ENCODE data around the gene PLA2G4D. TPM values are rescaled to one million over a fixed set of nuclear protein-coding genes. Genes with fewer than 3 reads are reported as not detected.

The PLA2G4D gene
- total and polyA plus RNA-seq, 4 donors, result 0.12 to 0.31 (median 0.15) TPM; not detected in 1

DNA sequence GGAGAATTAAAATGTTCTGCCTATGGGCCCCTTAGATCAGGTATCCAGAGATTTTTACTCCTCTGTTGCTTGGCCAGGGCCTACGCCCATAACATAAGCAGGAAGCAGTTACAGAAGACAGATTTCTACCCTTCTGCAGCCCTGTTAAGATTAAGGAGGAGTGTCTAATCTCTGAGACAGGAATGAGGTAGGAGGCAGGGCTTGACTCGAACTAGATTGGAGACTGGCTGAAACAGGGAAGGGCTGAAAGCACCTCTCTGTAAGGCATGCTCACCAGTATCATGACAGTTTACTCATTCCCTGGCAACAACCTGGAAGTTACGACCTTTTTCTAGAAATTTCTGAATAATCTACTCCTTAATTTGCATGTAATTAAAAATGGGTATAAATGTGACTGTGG lies 16.7 kb downstream of the PLA2G4D start:
- WGBS, 2 donors, result 57 to 70% methylated on average over 3 of the region's 3 CpGs
- TF ChIP-seq, protein P1, sequence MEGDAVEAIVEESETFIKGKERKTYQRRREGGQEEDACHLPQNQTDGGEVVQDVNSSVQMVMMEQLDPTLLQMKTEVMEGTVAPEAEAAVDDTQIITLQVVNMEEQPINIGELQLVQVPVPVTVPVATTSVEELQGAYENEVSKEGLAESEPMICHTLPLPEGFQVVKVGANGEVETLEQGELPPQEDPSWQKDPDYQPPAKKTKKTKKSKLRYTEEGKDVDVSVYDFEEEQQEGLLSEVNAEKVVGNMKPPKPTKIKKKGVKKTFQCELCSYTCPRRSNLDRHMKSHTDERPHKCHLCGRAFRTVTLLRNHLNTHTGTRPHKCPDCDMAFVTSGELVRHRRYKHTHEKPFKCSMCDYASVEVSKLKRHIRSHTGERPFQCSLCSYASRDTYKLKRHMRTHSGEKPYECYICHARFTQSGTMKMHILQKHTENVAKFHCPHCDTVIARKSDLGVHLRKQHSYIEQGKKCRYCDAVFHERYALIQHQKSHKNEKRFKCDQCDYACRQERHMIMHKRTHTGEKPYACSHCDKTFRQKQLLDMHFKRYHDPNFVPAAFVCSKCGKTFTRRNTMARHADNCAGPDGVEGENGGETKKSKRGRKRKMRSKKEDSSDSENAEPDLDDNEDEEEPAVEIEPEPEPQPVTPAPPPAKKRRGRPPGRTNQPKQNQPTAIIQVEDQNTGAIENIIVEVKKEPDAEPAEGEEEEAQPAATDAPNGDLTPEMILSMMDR (IDR thresholded peaks at IDR 0.05; ENCODE audit: control extremely low read depth, extremely low read depth), result no peak
- DNase-seq (no peak), ATAC-seq (ENCODE audit: insufficient read depth, low FRiP score) (no peak)
- Histone ChIP-seq H3K4me1 (ENCODE audit: control insufficient read depth in 5 of 5, insufficient read depth in 5 of 5, low read length in 5 of 5) (no peaks in the 10 kb centered on the region), H3K36me3 (ENCODE audit: control insufficient read depth in 4 of 4, insufficient read depth in 4 of 4, low read length in 4 of 4) (no peaks in the 10 kb centered on the region), H3K9ac (ENCODE audit: insufficient read depth in 1 of 2, low read length in 2 of 2) (no peak overlapping the region), H3K9me3 (ENCODE audit: control insufficient read depth in 4 of 4, insufficient read depth in 3 of 4, low read length in 3 of 4) (no peaks in the 10 kb centered on the region), H3K4me3 (no peak overlapping the region), H3K27ac (ENCODE audit: low read depth in 1 of 2, low read length in 1 of 2) (no peak overlapping the region), H3K27me3 (ENCODE audit: control insufficient read depth in 3 of 3, insufficient read depth in 3 of 3, low read length in 2 of 3) (peaks cover 0 to 9% (median 2%) of the 10 kb centered on the region in 3 donors)

DNA sequence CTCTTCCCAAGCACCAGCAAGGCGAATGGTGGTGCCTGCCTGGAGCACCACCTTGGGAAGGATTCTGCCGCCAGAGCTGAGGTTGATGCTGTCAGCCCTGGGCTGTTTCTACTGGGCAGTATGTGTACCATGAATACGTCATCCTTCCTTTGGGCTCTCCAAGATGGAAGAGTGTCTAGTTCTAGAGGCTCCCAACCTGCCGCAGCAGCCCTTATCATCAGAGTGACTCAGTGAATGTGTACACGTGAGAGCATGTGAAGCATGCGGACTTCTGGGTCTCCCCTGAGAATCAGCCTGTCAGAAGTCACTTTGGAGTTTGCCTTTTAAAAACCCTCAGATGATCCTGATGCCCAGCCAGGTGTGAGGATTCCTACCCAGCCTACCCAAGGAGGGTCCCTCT lies 20.9 kb downstream of the PLA2G4D start:
- TF ChIP-seq, protein P1 (IDR thresholded peaks at IDR 0.05; ENCODE audit: control extremely low read depth, extremely low read depth), result no peak
- WGBS, 2 donors, result 94 to 95% methylated on average over 6 of the region's 6 CpGs
- H3K4me1 ChIP-seq (ENCODE audit: control insufficient read depth in 5 of 5, insufficient read depth in 5 of 5, low read length in 5 of 5), result no peaks in the 10 kb centered on the region
- no peak overlapping the region for H3K4me3 ChIP-seq
- no peak for ATAC-seq (ENCODE audit: insufficient read depth, low FRiP score)
- H3K27me3 ChIP-seq (ENCODE audit: control insufficient read depth in 3 of 3, insufficient read depth in 3 of 3, low read length in 2 of 3), result no peaks in the 10 kb centered on the region
- no peak overlapping the region for H3K9ac ChIP-seq (ENCODE audit: insufficient read depth in 1 of 2, low read length in 2 of 2)
- no peaks in the 10 kb centered on the region for H3K36me3 ChIP-seq (ENCODE audit: control insufficient read depth in 4 of 4, insufficient read depth in 4 of 4, low read length in 4 of 4)
- DNase-seq, result no peak
- no peak overlapping the region for H3K27ac ChIP-seq (ENCODE audit: low read depth in 1 of 2, low read length in 1 of 2)
- H3K9me3 ChIP-seq (ENCODE audit: control insufficient read depth in 4 of 4, insufficient read depth in 3 of 4, low read length in 3 of 4), result no peaks in the 10 kb centered on the region

DNA sequence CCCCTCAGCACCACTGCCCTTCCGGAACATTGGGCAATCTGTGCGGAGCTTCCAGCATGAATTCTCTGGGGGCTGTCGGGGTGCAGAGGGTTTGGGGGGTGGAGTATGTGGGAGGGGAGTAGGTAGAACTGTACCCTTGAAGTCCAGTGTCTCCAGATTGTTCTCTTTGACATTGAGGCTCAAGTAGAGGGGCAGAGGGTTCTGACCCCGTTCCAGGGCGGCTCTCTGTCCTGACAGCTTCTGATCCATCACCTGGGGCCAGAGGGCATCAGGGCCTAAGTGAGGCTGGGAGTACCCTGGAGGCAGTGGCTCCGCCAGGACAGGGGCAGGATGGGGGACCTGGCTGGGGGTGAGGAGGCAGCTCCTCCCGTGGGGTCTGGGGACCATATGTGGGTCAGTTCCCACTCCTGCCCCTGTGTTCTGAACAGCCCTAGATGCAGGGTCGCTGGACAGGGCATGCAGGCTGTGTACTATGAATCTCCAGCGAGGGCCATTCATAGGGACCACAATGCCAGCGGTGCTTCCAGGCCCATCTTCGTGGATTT lies 22.1 kb downstream of the PLA2G4D start:
- Histone ChIP-seq H3K9ac (ENCODE audit: insufficient read depth in 1 of 2, low read length in 2 of 2) (no peak overlapping the region), H3K4me3 (no peak overlapping the region), H3K36me3 (ENCODE audit: control insufficient read depth in 4 of 4, insufficient read depth in 4 of 4, low read length in 4 of 4) (no peaks in the 10 kb centered on the region), H3K9me3 (ENCODE audit: control insufficient read depth in 4 of 4, insufficient read depth in 3 of 4, low read length in 3 of 4) (no peaks in the 10 kb centered on the region), H3K27ac (ENCODE audit: low read depth in 1 of 2, low read length in 1 of 2) (no peak overlapping the region), H3K4me1 (ENCODE audit: control insufficient read depth in 5 of 5, insufficient read depth in 5 of 5, low read length in 5 of 5) (no peaks in the 10 kb centered on the region), H3K27me3 (ENCODE audit: control insufficient read depth in 3 of 3, insufficient read depth in 3 of 3, low read length in 2 of 3) (no peaks in the 10 kb centered on the region)
- 80 to 83% methylated on average over 11 of the region's 11 CpGs for WGBS, 2 donors
- no peak for DNase-seq
- TF ChIP-seq, protein P1 (IDR thresholded peaks at IDR 0.05; ENCODE audit: control extremely low read depth, extremely low read depth), result no peak
- no peak for ATAC-seq (ENCODE audit: insufficient read depth, low FRiP score)

DNA sequence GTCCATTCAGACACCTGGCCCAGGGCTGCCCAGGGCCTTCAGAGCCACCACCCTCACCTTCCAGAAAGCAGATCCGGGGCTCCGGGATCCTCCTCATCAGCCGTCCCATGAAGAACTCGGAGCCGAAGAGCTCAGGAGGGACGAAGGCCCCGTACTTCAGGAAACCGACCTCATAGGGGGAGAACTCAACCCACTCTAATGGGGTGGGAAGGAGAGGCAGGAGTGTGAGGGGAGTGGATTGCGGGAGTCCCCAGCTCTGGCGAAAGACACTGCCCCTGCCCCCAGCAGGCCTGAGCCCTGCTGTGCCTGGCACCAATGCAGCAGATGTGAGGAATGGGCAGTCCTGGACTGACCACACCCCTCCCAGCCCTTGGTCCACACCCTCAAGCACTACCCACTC lies 22.6 kb downstream of the PLA2G4D start:
- TF ChIP-seq, protein P1 (IDR thresholded peaks at IDR 0.05; ENCODE audit: control extremely low read depth, extremely low read depth), result no peak
- DNase-seq (no peak), ATAC-seq (ENCODE audit: insufficient read depth, low FRiP score) (no peak)
- Histone ChIP-seq H3K36me3 (ENCODE audit: control insufficient read depth in 4 of 4, insufficient read depth in 4 of 4, low read length in 4 of 4) (no peaks in the 10 kb centered on the region), H3K27me3 (ENCODE audit: control insufficient read depth in 3 of 3, insufficient read depth in 3 of 3, low read length in 2 of 3) (no peaks in the 10 kb centered on the region), H3K4me3 (no peak overlapping the region), H3K9me3 (ENCODE audit: control insufficient read depth in 4 of 4, insufficient read depth in 3 of 4, low read length in 3 of 4) (no peaks in the 10 kb centered on the region), H3K4me1 (ENCODE audit: control insufficient read depth in 5 of 5, insufficient read depth in 5 of 5, low read length in 5 of 5) (no peaks in the 10 kb centered on the region), H3K27ac (ENCODE audit: low read depth in 1 of 2, low read length in 1 of 2) (no peak overlapping the region), H3K9ac (ENCODE audit: insufficient read depth in 1 of 2, low read length in 2 of 2) (no peak overlapping the region)
- WGBS, 2 donors, result 93 to 94% methylated on average over 10 of the region's 10 CpGs

Measured in lung (tissue), 12 donors.